Activated CD8-positive, alpha-beta memory T cell treated with anti-CD3 and anti-CD28 coated beads, Interleukin-2, amount 50 U/mL, for 24 hours (primary cell): ENCODE data around the gene TMEM59L.
A peak's percentile ranks its signal among the peaks of the same experiment; 100 is the strongest.
"Not testable (repeated sequence)": the region's sequence is repeated elsewhere in the genome, so short reads cannot be mapped to it uniquely, and the experiment has no call there.

Source experiments
- DNase-seq: peaks from one replicate; pipeline ENCODE4 v3.0.0-alpha.2; 2020; ENCODE audit errors: extremely low read depth

Gene TMEM59L

DNA sequence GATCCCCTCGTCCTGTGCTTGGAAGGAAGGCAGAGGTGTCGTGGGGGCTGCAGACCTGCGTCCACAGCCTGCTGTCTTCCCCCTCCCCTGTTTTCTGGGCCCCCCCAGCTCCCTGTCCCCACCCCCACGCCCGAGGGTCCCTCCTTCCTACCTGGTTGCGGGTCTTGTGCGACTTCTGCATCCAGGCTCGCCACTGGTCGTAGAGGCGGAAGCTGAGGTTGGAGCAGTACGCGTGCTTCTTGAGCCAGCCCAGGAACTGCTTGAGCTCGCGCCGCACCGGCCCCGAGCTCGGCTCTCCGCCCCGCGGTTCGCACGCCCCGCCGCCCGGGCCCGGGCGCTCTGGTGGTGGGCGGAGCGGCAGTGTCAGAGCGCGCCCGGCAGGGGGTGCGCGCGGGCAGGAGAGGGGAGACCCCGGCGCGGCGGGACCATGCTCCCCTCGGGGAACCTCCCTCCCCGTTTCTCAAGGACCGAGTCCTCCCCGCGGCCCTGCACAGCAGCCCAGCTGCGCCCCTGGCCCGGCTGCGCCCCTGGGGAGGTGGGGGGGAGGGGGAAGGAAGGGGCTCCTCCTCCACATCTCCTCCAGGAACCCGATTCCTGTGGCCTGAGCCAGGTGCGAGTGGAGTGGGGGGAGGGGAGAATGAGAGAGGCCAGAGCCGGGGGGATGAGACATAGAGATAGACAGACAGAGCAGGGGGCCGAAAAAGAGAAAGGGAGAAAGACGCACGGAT is 18.4 kb upstream of the TMEM59L start:
- DNase-seq = peak; percentile 29

DNA sequence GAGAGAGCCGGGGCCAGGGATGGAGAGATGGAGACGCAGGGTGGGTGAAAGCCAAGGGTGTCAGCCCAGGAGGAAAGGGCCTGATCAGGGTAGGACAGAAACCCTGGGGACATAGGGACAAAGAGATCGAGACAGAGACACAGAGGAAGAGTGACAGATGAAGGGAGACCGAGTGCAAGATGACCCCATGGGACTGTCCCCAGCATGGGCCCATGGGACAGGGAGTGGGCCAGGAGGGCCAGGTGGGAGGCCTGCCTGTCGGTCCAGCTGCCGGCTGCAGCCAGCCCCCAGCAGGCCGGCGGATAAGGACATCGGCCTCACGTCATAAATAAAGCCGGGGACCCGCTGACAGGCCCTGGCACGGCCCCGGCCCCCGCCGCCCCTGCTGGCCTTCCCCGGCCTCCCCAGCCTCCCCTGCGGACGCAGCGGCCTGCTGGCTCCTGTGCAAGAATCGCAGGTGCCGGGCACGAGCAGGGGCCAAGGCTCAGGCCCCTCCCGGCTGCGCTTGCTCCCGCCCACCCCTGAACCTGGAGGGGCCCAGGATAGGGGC is 17.8 kb upstream of the TMEM59L start:
- no peak for DNase-seq

DNA sequence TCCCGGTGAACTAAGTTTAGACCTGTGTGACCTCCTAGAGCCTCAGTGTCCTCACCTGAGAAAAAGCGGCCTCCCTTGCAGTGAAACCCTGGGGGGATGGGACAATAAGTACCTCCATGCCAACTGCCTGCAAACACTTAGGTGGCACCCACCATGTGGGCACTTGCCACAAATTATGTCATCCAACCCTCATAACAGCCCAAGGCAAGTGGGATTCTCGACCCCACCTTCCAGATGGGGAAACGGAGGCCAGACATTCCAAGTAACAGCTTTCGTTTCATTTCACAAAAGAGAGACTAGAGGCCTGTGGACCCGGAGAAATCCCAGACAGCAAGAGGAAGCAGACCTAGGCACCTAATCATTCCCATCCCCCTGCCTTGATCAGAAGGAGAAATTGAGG is 17.2 kb upstream of the TMEM59L start:
- no peak for DNase-seq

- no peak for DNase-seq
These were observed 15.9 kb upstream of the TMEM59L start for GRCh38 chr19:18596752-18597157.

DNA sequence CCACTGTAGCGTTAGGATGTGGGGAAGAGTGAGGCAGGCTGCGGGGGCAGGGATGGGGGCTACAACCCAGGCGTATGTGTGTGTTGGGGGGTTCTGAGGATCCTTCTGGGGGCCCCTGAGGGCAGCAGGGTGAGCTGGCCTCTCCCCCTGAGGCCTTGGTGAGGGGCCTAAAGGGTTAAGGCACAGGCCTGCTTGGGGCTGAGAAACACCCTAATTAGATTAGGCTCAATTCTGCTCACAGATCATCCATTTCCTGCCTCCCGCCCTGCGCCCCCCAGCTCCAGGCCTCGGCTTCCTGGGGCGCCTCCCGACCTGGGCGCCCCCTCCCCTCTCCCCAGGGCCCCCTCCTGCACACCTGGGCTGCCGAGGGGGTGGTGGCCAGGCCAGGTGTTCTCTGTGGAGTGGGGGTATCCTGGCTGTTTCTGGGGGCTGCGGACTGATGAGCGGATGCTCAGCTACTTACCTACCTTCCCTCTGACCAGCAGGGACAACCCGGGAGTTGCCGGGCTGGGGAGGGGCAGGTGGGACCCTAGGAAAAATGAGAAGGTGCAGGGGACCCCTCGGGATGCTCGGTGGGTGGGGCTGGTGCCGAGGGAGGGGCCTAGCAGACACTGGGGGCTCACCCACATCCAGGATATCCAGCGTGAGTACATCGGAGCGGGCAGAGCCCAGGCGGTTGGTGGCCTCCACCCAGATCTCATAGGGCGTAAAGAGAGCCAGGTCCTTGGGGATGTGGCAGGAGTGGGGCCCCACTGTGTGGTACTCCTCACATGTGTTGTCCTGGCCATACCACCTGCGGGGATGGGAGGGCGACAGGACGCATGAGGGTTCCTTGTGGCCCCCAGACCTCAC is 14.6 kb upstream of the TMEM59L start:
- no peak for DNase-seq

DNA sequence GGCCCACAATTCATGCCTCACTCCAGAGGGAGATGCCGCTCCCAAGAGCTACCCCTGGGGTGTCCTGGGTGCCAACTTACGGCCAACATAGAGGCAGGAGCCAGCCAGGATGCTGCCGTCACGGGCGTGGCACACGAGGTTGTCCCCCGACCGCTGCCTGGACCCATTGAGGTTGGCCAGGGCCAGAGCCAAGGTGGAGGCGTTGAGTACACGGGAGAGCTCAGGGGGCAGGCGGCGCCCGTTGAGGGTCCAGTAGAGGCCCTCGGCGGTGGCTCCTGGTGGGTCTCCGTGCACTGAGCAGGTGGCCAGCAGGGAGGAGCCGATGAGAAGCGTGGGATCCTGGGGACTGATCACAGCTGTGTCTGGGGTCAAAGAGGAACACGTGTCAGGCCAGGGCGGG is 13.2 kb upstream of the TMEM59L start:
- DNase-seq = no peak

GRCh38 chr19:18600692-18601397 is 11.8 kb upstream of the TMEM59L start:
- not testable (repeated sequence) for DNase-seq

DNA sequence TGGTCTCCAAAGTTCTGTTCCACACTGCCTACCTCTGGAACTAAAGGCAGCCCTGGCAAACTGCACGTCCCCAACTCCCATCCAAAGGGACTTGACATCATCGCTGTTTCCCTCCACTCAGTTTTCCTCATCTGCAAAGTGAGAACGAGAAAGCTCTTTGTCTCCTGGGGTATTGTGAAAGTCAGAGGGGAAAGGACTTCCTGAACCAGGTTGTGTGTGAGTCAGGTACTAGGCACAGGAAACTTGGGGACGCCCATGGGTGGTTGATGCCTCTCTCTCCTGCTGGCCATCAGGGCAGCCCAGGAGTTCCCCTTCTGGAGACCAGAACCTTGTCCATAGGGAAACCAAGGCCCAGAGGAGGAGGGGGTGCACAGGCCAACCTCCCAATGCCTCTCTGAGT is 10.8 kb upstream of the TMEM59L start:
- no peak for DNase-seq

DNA sequence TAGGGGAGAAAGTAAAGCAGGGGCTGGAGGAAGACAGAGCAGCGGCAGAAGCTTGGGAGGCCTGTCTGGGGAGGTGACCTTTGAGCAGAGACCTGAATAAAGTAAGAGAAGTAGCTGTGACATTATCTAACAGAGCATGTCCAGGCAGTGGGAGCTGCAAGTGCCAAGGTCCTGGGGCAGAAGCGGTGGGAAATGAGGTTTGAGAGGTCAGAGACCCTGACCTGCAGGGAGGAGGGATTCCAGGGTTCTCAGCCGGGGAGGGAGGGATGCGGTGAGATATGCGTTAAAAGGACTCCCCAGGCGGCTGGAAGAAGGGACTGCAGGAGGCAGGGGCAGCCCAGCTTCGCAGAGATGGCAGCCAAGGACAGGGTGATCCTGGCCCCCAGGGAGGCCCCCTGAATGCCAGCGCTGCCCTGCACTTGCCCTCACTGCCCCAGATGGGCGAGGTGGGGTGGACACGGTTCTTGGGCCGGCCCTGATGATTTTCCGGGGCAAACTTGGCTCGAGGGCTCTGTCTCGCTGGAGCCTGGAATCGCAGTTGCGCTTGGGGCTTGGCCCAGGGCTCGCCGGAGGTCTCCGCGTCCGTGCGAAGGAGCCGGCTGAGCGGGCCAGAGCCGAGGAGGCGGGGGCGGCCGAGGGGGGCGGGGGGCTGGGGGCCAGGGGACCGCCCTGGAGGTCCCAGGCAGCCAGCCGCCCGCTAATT is 9.3 kb upstream of the TMEM59L start:
- no peak for DNase-seq

GRCh38 chr19:18603958-18604819 is 8.5 kb upstream of the TMEM59L start:
- DNase-seq = no peak

DNA sequence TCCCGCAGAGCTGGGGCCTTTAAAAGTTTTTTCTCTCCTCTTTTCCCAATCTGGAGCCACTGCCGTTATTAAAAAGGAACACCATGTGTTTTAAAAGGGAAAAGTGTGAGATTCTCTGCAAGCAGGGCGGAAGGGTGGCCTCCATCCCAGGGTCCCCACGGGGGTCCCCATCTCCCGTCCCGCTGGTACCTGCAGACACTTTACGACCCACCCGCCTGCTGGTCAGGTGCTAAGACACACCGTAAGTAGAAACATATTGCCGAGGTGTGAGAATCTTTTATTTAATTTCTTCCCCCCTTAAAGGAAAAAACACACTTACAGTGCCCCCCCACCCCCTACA is 7.9 kb upstream of the TMEM59L start:
- no peak for DNase-seq

DNA sequence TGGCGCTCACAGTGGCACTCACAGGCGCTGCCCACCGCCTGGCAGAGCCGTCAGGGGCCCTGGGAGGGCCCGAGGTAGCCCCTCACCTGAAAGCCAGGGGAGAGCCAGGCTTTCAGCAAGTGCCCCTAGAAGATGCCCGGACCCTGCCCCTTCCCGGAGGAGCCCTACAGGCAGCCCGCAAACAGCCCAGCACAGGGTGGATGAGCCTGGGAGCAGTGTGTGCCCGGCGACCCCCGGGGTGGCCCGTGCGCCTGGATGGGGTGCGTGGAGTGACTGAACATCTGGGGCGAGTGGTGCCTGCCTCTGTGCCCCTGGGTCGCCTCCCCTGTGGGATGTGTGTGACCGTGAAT is 7.5 kb upstream of the TMEM59L start:
- DNase-seq = no peak

GRCh38 chr19:18605546-18606280 is 7.0 kb upstream of the TMEM59L start:
- DNase-seq = no peak

GRCh38 chr19:18606281-18607225 is 6.1 kb upstream of the TMEM59L start, which contains the start of gene CRLF1:
TSS of gene CRLF1 (minus strand) at chr19:18606799. CDS start at chr19:18606656, 143 bp downstream.
- DNase-seq = no peak

- DNase-seq = no peak
These were observed 5.2 kb upstream of the TMEM59L start for GRCh38 chr19:18607226-18608101.

GRCh38 chr19:18608102-18608804 is 4.4 kb upstream of the TMEM59L start:
- DNase-seq = no peak
